CD4-positive, alpha-beta T cell treated with Interleukin-6 at 100 ng/mL for 8 hours (primary cell): Measurements from ENCODE around the gene SLC7A6.

Experiments used
- DNase-seq: peaks from one replicate; pipeline ENCODE4 v3.0.0-alpha.2; 2020; ENCODE audit warnings: mixed read lengths, low spot score

SLC7A6 gene

GRCh38 chr16:68264128-68265077 is at the start of gene SLC7A6:
TSS of gene SLC7A6 (plus strand) at chr16:68264526. CDS start at chr16:68274727, 10,201 bp downstream.
- DNase-seq: peak; percentile 75

GRCh38 chr16:68214726-68215125 is 49.6 kb upstream of the SLC7A6 start:
- DNase-seq: no peak

GRCh38 chr16:68215302-68215701 is 49.0 kb upstream of the SLC7A6 start:
- no peak for DNase-seq

GRCh38 chr16:68216240-68216639 is 48.1 kb upstream of the SLC7A6 start:
- DNase-seq: no peak

GRCh38 chr16:68217506-68217905 is 46.8 kb upstream of the SLC7A6 start:
- DNase-seq: no peak

- no peak for DNase-seq
Observed at GRCh38 chr16:68219725-68220351, 44.5 kb upstream of the SLC7A6 start.

- no peak for DNase-seq
Observed at GRCh38 chr16:68223072-68223471, 41.3 kb upstream of the SLC7A6 start.

- DNase-seq: no peak
Observed at GRCh38 chr16:68226116-68226515, 38.2 kb upstream of the SLC7A6 start.

GRCh38 chr16:68227183-68227793 is 37.0 kb upstream of the SLC7A6 start:
- DNase-seq: no peak

GRCh38 chr16:68227850-68228553 is 36.3 kb upstream of the SLC7A6 start:
- no peak for DNase-seq

GRCh38 chr16:68228652-68229051 is 35.7 kb upstream of the SLC7A6 start:
- no peak for DNase-seq

GRCh38 chr16:68229431-68230175 is 34.7 kb upstream of the SLC7A6 start:
- DNase-seq: peak; percentile 37

- DNase-seq: no peak
Observed at GRCh38 chr16:68230176-68230571, 34.2 kb upstream of the SLC7A6 start.

- no peak for DNase-seq
Observed at GRCh38 chr16:68230956-68231355, 33.4 kb upstream of the SLC7A6 start.

- DNase-seq: no peak
Observed at GRCh38 chr16:68231384-68232136, 32.8 kb upstream of the SLC7A6 start.

- no peak for DNase-seq
Observed at GRCh38 chr16:68232335-68232734, 32.0 kb upstream of the SLC7A6 start.

- DNase-seq: no peak
Observed at GRCh38 chr16:68233085-68233834, 31.1 kb upstream of the SLC7A6 start.

GRCh38 chr16:68233835-68234187 is 30.5 kb upstream of the SLC7A6 start:
- DNase-seq: no peak

- DNase-seq: no peak
Observed at GRCh38 chr16:68234188-68235107, 29.9 kb upstream of the SLC7A6 start.
